Endothelial cell (in vitro differentiated cells): Measurements from ENCODE around the gene VRK1. TPM values are rescaled to one million over a fixed set of nuclear protein-coding genes. Genes with fewer than 3 reads are reported as not detected.

ENCODE experiments used
- DNase-seq: peaks from one replicate; pipeline ENCODE4 v3.0.0; 2021; ENCODE audit warnings: low spot score
- H3K27ac Mint-ChIP-seq: one replicate; pipeline ENCODE4 v1.8.0; 2021; ENCODE audit warnings: mixed read lengths, inconsistent platforms; ENCODE audit not compliant: unreplicated experiment
- H3K27me3 Mint-ChIP-seq: one replicate; pipeline ENCODE4 v1.8.0; 2021; ENCODE audit warnings: mild to moderate bottlenecking, moderate library complexity, mixed read lengths, inconsistent platforms; ENCODE audit not compliant: unreplicated experiment
- H3K36me3 Mint-ChIP-seq: one replicate; pipeline ENCODE4 v1.8.0; 2021; ENCODE audit warnings: mild to moderate bottlenecking, low read depth, mixed read lengths, inconsistent platforms; ENCODE audit not compliant: unreplicated experiment
- H3K4me1 Mint-ChIP-seq: one replicate; pipeline ENCODE4 v1.8.0; 2021; ENCODE audit warnings: mild to moderate bottlenecking, mixed read lengths, inconsistent platforms; ENCODE audit not compliant: unreplicated experiment
- H3K4me3 Mint-ChIP-seq: one replicate; pipeline ENCODE4 v1.8.0; 2021; ENCODE audit warnings: mild to moderate bottlenecking, mixed read lengths, inconsistent platforms; ENCODE audit not compliant: unreplicated experiment
- H3K9me3 Mint-ChIP-seq: one replicate; pipeline ENCODE4 v1.8.0; 2021; ENCODE audit warnings: mixed read lengths, inconsistent platforms; ENCODE audit not compliant: unreplicated experiment
- long read RNA-seq: library from polyadenylated mRNA; unstranded; transcript quantifications from one replicate; pipeline ENCODE4 v2.0.0, GENCODE V29; 2020; ENCODE audit not compliant: unreplicated experiment
- total RNA-seq: library from RNA; stranded (reverse); fragmentation: NEBNext Ultra II Directional; extraction: Animal tissue kit (Norgen Biotek cat#: 25700); gene quantifications from one replicate; pipeline ENCODE4 v1.2.1, GENCODE V29; 2021; ENCODE audit not compliant: unreplicated experiment
- TF ChIP-seq, protein P1 (sequence below): fragments of 200-600 bp; sonication (generic); IDR thresholded peaks from one replicate; pipeline ENCODE4 v1.5.0; 2021; ENCODE audit warnings: antibody characterized with exemption; ENCODE audit not compliant: unreplicated experiment

The VRK1 gene, protein sequence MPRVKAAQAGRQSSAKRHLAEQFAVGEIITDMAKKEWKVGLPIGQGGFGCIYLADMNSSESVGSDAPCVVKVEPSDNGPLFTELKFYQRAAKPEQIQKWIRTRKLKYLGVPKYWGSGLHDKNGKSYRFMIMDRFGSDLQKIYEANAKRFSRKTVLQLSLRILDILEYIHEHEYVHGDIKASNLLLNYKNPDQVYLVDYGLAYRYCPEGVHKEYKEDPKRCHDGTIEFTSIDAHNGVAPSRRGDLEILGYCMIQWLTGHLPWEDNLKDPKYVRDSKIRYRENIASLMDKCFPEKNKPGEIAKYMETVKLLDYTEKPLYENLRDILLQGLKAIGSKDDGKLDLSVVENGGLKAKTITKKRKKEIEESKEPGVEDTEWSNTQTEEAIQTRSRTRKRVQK
- 32.0 TPM for total RNA-seq
- long read RNA-seq, transcript VRK1-201 (13 exons, 1,745 nt): major isoform, 11 of 27 reads
- long read RNA-seq, partial matches to known transcripts: 9 of 27 reads
- long read RNA-seq, other reads (novel, unspliced or antisense): 7 of 27 reads

DNA sequence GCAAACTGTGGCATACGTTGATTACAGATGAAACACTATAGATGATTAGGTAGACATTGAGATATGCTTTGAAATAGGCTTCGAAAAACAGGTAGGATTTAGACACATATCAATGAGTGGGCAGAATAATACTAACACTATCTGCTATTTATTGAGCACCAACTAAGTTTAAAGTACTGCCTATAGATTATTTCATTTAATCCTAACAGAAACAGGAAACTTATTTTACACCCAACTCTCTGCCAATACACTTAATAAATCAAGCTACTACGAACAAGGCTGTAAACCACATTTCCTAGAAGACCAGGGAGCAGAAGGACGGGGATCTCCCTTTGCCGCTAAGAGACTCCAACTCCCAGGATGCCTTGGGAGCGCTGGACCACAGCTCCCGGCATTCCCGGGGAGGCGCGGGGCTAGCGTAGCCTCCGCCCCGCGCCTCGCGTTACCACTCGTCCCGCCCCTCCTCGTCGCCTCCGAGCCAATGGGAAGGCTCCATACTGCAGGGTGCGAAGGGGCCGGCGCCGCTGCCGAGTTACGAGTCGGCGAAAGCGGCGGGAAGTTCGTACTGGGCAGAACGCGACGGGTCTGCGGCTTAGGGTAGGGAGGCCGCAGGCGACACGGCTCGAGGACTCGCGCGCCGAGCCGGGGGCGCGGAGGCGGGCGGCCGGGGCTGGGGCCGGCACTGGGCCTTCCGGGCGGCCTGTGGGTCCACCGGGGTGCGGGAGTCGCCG lies at the start of gene VRK1:
TSS of gene VRK1 (plus strand) at position 532 of the 731 bp plus-strand sequence. CDS start 36,090 bp downstream, outside the sequence.
- peaks cover 24% of the 10 kb centered on the region for H3K4me1 Mint-ChIP-seq
- H3K9me3 Mint-ChIP-seq: no peaks in the 10 kb centered on the region
- TF ChIP-seq, protein P1, sequence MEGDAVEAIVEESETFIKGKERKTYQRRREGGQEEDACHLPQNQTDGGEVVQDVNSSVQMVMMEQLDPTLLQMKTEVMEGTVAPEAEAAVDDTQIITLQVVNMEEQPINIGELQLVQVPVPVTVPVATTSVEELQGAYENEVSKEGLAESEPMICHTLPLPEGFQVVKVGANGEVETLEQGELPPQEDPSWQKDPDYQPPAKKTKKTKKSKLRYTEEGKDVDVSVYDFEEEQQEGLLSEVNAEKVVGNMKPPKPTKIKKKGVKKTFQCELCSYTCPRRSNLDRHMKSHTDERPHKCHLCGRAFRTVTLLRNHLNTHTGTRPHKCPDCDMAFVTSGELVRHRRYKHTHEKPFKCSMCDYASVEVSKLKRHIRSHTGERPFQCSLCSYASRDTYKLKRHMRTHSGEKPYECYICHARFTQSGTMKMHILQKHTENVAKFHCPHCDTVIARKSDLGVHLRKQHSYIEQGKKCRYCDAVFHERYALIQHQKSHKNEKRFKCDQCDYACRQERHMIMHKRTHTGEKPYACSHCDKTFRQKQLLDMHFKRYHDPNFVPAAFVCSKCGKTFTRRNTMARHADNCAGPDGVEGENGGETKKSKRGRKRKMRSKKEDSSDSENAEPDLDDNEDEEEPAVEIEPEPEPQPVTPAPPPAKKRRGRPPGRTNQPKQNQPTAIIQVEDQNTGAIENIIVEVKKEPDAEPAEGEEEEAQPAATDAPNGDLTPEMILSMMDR: no peak
- peaks cover 3% of the 10 kb centered on the region for H3K27me3 Mint-ChIP-seq
- peak within 1 kb of the TSS; percentile 96 for H3K4me3 Mint-ChIP-seq
- H3K27ac Mint-ChIP-seq: peak within 1 kb of the TSS; percentile 90
- H3K36me3 Mint-ChIP-seq: no peaks in the 10 kb centered on the region
- DNase-seq: peak; percentile 97

DNA sequence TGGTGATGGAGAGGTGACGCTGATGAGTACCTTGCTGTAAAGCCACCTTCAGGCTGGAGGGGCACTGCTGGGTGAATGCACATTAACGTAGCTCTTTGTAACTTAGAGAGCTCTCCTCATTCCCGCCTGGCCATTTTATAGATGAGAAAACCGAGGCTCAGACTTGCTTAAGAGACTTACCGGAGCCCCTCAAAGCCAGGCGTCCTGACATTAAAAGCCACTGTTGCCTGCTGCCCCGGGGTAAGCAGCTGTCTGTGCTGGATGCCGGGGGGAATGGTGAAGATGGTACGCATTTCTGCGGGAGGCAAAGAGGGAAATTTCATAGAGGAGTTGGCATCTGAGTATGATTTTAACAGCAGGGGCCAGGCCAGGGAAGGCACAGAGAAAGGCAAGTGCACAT lies 49.6 kb upstream of the VRK1 start:
- Mint-ChIP-seq H3K27ac (no peak overlapping the region), H3K27me3 (peaks cover 4% of the 10 kb centered on the region)

DNA sequence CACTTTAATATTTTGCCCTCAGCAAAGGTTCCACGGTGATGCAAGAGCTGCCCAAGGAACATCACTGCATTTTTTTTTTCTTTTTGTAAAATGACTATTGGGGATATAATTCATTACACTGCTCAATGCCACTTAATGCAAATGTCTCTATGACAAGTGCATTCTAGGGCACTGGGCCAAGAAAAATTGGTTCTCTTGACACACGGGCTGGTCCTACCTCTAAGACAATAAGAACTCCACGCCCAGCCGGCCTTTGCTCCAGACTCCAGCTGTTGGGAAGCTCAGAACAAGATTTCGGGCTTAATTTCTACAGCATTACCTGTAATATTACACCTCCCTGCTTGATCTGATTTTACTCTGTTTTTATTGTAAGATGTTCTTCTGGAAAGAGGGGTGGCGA lies 48.8 kb upstream of the VRK1 start:
- Mint-ChIP-seq H3K36me3 (no peaks in the 10 kb centered on the region), H3K4me3 (no peak overlapping the region), H3K27ac (no peak overlapping the region), H3K27me3 (peaks cover 4% of the 10 kb centered on the region), H3K9me3 (no peaks in the 10 kb centered on the region), H3K4me1 (no peaks in the 10 kb centered on the region)
- DNase-seq: no peak
- TF ChIP-seq, protein P1: no peak

More for the DNA sequence above, 49.6 kb upstream of the VRK1 start:
- no peak for DNase-seq
- Mint-ChIP-seq H3K4me1 (no peaks in the 10 kb centered on the region), H3K4me3 (no peak overlapping the region), H3K9me3 (no peaks in the 10 kb centered on the region), H3K36me3 (no peaks in the 10 kb centered on the region)
- TF ChIP-seq, protein P1: no peak

DNA sequence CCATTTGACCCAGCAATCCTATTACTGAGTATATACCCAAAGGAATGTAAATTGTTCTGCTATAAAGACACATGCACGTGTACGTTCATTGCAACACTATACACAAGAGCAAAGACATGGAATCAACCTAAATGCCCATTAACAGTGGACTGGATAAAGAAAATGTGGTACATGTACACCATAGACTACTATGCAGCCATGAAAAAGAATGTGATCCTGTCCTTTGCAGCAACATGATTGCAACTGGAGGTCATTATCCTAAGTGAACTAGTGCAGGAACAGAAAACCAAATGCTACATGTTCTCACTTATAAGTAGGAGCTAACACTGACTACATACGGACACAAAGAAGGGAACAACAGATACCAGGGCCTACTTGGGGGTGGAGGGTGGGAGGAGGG lies 45.7 kb upstream of the VRK1 start:
- Mint-ChIP-seq H3K4me1 (no peaks in the 10 kb centered on the region), H3K4me3 (no peak overlapping the region), H3K27ac (no peak overlapping the region), H3K9me3 (no peaks in the 10 kb centered on the region), H3K36me3 (peaks cover 3% of the 10 kb centered on the region), H3K27me3 (peaks cover 14% of the 10 kb centered on the region)
- TF ChIP-seq, protein P1: no peak
- DNase-seq: no peak

DNA sequence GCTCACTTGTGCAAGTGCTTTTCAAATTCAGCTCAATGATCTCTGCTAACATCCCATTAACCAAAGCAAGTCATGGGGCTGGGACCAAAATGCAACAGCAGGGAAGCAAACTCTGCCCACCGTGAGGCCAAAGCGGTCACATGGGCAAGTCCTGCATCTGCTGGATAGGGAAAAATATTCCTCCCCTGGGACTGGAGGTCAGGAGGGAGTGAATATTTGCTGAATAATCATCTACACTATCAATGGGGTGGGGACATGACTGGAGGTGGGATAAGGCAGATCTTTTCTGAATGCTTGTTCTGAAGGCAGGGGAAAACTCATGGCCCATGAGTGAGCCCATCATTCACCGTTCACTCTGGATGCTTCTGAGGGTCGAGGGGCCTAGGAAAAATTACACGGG lies 45.1 kb upstream of the VRK1 start:
- no peaks in the 10 kb centered on the region for H3K4me1 Mint-ChIP-seq

More for the DNA sequence above, 45.1 kb upstream of the VRK1 start:
- DNase-seq: no peak
- Mint-ChIP-seq H3K4me3 (no peak overlapping the region), H3K36me3 (peaks cover 3% of the 10 kb centered on the region), H3K9me3 (no peaks in the 10 kb centered on the region), H3K27me3 (peaks cover 11% of the 10 kb centered on the region), H3K27ac (no peak overlapping the region)
- TF ChIP-seq, protein P1: no peak
